SKM-1 (cell line): ENCODE data around the gene EXOC6B.
"Not testable (repeated sequence)": the region's sequence is repeated elsewhere in the genome, so short reads cannot be mapped to it uniquely, and the experiment has no call there.

Experiments used
- DNase-seq: peaks from one replicate; lab custom pipeline; 2025; ENCODE audit not compliant: unreplicated experiment; lab: John Stamatoyannopoulos, UW

EXOC6B gene

DNA sequence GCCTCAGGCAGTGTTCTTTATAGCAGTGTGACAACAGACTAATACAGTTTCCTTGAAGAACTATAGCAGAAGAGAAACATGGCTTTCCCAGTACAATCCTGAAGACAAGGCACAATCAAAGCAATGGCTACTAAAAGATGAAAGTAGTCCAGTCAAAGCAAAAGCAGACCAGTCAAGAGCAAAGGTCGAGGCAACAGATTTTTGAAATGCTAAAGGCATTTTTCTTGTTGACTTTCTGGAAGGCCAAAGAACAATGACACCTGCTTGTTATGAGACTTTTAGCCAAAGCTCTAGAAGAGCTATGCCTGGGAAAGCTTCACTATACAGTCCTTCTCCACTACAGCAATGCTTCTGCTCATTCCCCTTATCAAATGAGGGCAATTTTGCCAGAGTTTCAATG lies 269.9 kb downstream of the EXOC6B start:
- DNase-seq = no peak

DNA sequence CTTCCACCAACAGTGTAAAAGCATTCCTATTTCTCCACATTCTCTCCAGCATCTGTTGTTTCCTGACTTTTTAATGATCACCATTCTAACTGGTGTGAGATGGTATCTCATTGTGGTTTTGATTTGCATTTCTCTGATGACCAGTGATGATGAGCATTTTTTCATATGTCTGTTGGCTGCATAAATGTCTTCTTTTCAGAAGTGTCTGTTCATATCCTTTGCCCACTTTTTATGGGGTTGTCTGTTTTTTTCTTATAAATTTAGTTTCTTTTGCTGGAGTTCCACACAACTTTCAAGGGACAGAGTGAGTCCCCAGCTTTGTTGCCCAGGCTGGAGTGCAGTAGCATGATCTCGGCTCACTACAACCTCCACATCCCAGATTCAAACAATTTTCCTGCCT lies 270.5 kb downstream of the EXOC6B start:
- not testable (repeated sequence) for DNase-seq

DNA sequence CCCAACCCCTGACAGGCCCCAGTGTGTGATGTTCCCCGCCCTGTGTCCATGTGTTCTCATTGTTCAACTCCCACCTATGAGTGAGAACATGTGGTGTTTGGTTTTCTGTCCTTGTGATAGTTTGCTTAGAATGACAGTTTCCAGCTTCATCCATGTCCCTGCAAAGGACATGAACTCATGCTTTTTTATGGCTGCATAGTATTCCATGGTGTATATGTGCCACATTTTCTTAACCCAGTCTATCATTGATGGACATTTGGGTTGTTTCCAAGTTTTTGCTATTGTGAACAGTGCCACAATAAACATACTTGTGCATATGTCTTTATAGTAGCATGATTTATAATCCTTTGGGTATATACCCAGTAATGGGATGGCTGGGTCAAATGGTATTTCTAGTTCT lies 270.9 kb downstream of the EXOC6B start:
- DNase-seq = not testable (repeated sequence)

DNA sequence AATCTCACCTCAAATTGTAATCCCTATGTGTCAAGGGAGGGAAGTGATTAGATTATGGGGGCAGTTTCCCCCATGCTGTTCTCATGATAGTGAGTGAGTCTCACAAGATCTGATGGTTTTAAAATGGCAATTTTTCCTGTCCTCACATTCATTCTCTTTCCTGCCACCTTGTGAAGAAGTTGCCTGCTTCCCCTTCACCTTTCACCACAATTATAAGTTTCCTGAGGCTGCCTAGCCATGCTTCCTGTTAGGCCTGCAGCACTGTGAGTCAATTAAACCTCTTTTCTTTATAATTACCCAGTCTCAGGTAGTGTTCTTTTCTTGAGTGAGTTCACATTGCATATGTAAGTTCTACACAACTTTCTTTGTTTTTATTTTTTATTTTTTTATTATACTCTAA lies 271.5 kb downstream of the EXOC6B start:
- no peak for DNase-seq

DNA sequence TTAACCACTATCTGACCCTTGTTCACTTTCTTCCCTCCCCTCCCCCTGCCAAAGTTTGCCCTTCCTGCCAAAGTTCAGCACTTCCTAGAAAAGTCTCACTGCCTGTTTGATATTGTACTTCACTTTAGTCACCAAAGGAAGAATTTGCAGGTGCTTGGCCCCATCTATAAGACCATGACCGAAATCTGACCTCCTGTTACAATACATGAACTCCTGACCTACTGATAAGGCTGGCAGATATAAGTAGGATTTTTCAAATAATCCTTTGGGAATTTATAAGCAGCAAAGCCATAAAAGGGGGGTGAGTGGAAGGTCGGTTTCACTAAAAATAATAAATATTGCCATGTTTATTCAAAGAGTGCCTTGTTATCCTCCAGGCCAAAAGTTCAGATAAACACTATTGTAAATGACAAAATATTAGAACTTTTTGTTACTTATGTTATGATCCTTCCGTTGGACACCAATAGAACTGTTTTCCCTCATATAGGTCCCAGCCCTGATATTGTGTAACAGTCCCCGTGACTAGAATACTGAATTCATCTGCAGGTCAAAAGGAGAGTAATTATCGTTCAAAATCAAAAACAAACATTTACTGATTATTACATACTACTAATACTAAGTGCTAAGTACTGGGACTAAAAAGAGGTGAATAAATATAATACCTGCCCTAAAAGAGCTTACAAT lies 277.6 kb downstream of the EXOC6B start:
- DNase-seq = no peak

DNA sequence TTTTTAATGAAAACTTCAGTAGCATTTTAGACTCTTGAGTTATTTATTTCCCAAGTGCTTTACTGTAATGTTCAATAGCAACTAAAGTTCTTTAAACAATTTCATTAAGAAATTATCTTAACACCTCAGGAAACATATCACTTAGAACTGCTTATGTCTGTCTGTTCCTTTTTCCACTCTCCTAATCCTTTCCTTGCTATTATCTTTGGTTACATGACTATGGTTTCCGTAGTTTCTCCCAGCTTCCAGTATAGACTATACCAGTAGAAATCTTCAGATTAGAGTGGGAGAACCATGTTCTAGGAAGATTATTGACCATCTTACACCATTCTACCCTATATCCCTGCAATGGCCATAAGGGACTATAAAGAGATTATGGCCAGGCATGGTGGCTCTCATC lies 280.0 kb downstream of the EXOC6B start:
- DNase-seq = no peak

DNA sequence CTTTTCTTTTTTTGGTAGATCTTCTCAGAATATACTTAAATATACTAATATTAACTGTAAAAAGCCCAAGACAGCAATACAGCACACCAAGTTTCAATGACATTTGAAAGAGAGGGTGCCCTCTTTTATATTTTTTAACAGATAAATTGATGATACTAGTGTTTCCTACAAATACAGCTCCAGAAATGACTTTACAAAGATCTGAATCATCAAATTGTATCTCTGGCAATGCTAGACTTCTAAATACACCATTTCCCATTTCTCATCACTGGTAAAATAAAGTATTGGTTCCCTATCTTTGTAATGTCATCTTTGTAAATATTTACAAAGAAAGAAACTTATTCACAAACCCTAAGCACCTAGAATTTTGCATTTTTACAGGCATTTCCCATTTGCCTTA lies 281.3 kb downstream of the EXOC6B start:
- no peak for DNase-seq

DNA sequence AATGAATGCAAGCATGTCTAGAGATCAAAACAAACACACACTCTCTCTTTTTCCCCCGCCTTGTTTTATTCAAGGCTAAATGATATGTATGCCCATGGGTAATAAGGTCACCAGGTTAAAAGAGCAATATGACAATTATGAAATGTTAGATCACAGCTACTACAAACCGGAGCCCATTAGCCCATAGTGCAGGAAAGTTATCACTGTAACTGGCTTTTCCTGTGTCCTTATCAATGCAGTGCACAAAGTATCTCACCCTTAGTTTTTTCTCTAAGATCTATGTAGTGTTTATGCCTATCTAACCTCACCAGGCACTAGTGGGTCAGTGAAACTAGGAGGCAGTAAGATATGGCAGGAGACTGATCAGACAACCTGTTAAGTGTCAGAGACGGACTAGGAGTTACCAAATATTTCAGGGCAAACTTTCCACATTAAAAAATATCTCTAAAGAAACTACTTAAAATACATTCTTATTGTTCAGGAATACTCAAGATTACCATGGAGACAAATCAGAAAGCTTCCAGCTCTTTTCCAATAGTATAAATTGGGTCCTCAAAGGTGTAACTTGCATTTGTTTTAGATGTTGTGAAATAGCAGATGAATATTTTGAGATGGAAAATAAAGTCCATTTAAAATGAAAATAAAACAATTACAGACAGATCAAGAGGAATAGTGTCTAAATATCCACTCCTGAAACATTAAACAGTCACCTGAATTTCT lies 282.2 kb downstream of the EXOC6B start:
- no peak for DNase-seq

DNA sequence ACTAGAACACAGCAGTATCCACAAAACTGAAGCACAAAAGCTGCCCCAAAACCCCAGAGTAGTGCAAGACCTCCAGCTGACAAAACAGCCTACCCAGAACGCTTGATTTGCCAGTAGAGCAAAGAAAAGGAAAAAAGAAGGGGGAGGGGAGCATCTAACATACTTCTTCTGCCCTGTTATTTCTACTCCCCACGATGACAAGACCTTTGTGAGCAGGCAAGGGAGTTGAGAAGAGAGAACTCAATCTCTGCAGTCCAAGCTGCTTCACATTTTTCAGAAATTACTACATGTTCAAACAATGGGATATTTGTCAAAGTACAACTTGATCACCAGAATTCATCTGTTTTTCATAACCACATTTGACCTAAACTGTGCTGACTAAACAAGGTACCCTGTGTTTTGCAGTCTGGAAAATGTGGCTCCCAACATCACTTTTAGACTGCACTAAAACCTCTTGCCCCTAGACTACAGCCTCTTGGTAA lies 286.7 kb downstream of the EXOC6B start:
- DNase-seq = no peak

DNA sequence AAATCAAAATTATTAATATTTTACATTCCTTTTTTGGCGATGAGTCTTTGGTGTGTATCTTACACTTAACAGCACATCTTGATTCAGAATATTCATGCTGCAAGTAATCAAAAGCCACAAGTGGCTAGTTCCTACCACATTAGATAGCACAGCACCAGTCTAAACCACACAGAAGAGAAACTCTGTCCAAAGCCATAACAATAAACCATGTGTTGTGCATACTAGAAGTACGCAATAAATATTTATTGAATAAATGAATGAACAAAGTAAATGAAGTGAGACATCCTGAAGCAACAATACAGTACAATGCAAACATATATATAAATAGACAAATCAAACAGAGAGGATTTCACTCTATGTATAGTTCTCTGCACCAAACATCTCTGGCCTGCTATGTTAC lies 287.3 kb downstream of the EXOC6B start:
- DNase-seq = no peak

DNA sequence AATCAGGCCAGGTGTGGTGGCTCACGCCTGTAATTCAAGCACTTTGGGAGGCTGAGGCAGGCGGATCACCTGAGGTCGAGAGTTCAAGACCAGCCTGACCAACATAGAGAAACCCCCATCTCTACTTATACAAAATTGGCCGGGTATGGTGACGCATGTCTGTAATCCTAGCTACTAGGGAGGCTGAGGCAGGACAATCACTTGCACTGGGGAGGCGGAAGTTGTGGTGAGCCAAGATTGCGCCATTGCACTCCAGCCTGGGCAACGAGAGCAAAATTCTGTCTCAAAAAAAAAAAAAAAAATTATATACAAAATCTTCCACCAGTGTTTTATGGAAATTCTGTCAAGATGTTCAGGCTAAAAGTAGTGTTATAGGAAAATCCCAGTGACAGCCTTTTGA lies 290.2 kb downstream of the EXOC6B start:
- DNase-seq = peak; percentile 23

DNA sequence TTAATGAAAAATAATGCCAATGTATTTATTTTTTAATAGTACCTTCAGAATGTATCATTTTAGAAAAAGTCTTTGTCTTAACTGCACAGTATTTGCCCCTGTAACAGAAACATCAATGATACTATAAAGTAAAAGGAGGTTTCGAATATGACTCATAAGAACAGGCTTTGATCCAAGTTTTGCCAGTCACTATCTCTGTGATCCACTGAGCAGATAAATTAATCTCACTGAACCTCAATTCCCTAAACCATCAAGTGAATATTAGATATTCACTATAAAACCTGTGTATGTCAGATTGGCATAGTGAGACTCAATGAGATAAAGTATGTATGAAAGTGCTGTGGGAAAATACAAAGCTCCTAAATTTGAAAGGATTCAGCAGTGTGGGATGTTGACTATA lies 292.1 kb downstream of the EXOC6B start:
- DNase-seq = no peak

DNA sequence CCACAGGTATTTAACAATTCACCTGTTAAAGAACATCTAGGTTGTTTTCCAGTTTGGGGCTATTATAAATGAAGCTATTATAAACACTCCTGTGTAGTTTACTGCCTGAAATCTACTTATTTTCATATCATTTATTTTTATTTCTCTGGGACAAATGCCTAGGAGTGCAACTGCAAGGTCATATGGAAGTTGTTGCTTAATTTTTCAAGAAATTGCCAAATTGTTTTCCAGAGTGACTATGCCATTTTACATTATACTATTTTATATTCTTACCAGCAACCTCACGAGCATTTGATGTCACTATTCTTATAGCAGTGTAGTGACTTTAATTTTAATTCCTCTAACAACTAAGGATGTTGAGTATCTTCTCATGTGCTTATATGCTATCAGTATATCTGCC lies 298.4 kb downstream of the EXOC6B start:
- no peak for DNase-seq

DNA sequence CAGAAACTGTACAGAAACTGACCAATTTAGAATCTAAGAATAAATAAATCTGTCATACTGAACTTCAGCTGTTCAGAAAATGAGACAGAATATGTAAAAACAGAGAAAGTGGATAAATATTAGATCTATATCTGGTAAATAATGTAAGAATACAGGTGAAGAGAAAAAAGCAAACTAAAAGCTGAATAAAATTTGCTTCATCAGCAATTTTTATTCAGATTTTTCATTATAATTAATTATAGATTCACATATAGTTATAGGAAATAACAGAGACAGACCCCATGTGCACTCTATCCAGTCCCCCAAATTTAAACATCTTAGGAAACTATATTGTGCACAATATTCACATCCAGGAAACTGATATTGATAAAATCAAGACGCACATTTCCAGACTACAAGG lies 299.2 kb downstream of the EXOC6B start:
- DNase-seq = no peak

DNA sequence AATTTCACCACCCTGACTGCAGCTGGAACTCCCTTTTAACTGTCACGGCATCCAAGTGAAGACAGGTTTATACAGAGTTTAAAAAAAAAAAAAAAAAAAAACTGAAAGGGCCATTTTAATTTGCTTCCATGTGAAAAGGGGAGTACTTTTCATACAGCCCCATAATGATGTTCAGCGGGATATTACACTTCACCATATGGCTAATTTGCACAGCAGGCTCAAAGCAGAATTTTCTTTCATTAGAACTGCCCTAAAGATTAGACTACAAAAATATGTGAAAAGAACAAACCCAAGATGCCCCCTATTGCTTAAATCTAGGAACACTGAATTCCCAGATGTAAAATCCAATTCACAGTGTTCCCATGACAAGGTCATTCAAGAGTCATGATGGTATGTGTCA lies 301.8 kb downstream of the EXOC6B start:
- no peak for DNase-seq

DNA sequence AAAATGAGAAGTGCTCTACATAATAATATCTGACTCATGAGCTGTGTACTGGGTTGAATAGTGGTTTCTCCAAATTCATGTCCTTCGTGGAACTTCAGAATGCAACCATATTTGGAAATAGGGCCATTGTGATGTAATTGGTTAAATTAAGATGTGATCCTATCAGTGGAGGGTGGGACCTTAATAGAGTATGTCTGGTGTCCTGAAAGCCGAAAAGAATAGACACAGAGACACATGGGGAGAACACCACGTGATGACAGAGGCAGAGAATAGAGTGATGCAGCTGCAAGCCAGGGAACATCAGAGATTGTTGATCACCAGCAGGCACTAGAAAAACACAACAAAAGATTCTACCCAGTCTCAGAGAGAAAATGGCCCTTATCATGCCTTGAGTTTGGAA lies 310.1 kb downstream of the EXOC6B start:
- no peak for DNase-seq

DNA sequence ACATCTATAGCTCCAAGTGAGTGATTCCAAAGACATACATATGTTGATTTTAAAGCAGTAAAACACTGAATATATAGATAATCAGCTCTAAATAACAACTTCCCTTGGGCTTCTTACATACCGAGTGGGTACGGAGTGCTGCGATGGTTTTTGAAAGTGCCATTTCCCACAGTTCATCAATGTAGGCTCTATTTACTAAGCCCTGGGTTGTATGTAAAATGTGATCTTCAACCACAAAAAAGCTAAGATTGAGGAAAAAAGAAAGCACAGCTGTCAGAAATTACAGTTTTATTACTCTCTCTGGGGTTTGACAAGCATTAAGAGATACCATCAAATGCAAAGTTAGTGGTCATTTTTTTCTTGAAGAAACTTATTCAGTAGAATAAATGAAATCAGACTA lies 312.8 kb downstream of the EXOC6B start:
- DNase-seq = no peak

DNA sequence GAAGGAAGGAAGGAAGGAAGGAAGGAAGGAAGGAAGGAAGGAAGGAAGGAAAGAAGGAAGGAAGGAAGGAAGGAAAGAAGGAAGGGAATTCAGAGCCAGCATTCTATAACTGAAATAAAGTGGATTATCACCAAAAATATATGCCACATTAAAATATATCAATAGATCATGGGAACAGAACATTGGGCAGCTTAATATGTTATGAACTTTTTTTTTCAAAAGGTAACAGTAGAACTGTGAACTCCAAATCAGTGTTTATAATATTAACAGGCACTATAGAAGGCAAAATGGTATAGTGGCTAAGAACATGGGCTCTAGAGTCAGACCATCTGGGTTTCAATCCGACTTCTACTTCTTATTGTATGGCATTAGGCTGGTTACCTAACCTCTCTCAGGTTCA lies 313.5 kb downstream of the EXOC6B start:
- no peak for DNase-seq

DNA sequence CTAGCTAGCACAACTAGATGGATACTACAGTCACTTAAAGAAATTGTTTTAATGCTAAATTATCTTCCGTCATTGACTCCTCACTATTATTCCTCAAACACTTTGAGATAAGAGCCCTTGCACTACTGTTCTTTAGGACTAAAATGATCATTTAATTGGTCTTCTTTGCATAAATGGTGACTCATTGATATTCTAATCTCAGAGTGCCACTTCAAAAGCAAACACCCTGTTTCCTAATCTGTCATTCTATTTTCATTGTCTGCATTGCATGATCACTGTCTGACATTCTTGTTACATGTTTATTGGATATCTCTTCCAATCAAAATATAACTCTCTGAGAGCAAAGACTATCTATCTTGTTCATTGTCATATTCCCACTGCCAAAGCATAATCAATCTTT lies 313.9 kb downstream of the EXOC6B start:
- no peak for DNase-seq

DNA sequence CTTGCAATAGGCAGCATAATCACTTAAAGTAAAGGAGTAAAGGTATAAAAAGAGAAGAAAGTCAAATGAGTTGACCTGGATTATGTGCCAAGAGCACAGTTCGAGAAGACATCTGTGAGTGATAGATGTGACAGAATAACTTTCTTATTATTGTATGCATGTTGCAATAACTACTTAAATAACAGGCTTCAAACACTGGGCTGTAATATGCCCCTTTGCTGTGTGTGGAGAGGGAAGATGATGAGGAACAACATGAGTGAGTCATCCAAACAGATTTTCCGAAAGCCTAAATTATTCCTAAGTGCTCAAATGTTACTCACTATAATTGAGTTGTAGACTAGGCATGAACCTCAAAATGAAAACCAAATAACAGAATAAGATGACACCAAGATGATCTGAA lies 328.1 kb downstream of the EXOC6B start:
- DNase-seq = no peak

DNA sequence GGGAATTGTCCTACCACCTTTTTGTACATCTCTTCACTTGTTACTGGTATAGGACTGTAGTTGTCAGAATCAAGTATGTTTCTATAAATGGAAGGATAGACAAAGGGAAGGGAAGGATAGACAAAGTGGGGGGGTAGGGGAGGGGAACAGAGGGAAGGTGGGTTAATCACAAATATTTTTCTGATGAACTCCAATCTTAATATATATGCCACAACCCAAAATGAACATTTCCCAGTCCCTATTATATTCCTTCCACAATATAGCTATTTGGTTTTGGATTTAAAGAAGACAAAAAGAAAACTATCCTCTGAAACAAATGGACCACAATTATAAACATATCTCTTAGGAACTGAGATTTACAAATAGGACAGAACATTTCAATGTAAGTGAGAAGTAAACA lies 329.4 kb downstream of the EXOC6B start:
- no peak for DNase-seq

DNA sequence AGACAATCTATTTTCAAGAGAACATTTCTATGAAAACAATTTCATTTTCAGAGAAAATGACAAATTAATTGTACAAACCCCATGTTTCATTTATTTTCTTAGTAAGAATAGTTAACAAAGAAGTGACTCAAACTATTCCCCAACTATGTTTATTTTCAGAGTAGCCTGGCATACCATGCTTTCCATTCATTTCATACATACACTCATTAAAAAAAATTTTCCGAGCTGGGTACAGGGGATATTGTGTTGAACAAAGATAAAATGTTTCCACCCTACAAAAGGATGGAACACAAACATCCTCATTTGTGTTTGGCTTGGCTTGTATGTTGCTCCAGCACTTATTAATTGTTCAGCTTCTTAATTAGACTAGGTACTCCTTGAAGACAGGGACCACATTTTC lies 331.4 kb downstream of the EXOC6B start:
- no peak for DNase-seq

DNA sequence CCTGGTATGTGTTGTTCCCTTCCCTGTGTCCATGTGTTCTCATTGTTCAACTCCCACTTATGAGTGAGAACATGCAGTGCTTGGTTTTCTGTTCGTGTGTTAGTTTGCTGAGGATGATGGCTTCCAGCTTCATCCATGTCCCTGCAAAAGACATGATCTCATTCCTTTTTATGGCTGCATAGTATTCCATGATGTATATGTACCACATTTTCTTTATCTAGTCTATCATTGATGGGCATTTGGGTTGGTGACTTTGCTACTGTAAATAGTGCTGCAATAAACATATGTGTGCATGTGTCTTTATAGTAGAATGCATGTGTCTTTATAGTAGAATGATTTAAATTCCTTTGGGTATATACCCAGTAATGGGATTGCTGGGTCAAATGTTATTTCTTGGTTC lies 341.2 kb downstream of the EXOC6B start:
- DNase-seq = not testable (repeated sequence)
